Suppressor macrophage treated with lipopolysaccharide for 1 hour (primary cell): ENCODE data around the gene ZNF213.
"Not testable (repeated sequence)": the region's sequence is repeated elsewhere in the genome, so short reads cannot be mapped to it uniquely, and the experiment has no call there.

Experiments used
- DNase-seq, 3 donors: peaks; one replicate each; pipeline ENCODE4 v3.0.0-alpha.2; 2020 to 2022

Gene ZNF213

DNA sequence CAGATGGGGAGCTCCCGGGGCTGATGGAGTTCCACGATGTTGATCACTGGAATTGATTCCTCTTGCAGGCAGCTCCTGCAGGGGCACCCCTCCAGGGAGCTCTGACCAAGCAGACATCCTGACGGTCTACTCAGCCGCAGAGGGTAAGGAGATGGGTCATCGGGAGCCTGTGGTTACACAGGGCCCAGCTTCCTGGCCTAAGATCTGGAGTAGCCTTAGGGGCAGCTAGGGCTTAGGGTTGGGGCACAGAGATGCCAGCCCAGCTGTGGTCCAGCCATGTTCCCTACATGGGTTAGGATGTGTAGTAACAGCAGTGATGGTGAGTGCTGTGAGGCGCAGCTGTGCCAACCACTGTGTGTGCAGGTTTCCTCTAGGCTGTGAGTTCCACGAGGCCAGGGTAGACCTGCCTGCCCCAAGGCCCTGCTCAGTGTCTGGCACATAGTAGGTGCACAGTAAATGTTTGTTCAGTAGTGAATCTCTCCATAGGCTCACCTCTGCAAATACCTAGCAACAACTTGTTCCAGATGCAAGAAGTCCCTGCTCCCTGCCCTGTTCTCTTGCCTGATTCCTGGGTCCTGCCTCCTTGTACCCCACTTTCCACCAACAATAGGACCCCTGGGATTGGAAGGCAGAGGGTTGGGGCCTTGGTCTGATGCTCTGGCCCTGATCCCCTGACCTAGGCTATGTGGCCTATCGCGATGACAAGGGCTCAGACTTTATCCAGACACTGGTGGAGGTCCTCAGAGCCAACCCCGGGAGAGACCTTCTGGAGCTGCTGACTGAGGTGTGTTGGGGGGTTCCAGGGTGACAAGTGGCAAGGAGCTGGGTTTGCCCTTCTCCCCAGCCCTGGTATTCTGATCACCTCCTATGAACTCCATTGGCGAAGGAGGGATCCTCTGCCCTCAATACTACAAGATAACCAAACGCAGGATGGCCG is 13.7 kb downstream of the ZNF213 start:
- no peak for DNase-seq

DNA sequence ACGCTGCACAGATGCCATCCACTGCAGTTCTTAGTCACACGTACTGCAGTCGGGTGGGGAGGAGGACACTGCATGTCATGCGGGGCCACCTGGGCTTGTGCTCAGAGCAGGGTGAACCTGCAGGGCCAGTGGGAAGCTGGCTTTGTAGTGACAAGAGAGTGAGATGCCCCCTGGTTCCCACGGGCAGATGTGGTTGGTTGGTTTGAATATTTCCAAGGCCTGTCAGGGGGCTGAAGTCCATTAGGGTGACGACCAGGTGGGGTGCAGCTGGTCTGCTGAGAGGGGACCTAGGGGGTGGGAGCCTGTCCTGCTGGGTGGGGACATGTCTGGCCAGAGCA is 14.3 kb downstream of the ZNF213 start:
- no peak for DNase-seq

- DNase-seq, result peak; percentile 79 to 93 (median 86)
Observed at GRCh38 chr16:3149630-3150345, 15.0 kb downstream of the ZNF213 start.

- DNase-seq, result peak; percentile 98 to 99 (median 98)
Observed at GRCh38 chr16:3150346-3151218, 15.8 kb downstream of the ZNF213 start.

DNA sequence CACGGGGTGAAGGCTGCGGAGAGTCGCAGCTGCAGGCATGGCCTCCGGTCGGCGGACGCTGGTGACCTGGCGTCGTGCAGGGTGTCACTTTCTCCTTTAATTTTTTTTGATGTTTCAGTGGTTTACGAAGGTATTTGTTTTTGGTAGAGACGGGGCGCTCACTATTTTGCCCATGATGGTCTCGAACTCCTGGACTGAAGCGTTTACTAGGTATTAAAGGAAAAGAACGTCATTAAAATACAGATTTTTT is 17.1 kb downstream of the ZNF213 start:
- peak in 1 of 3 donors; percentile 21 for DNase-seq

- peak; percentile 87 to 92 (median 89) for DNase-seq
Observed at GRCh38 chr16:3152277-3152990, 17.6 kb downstream of the ZNF213 start.

GRCh38 chr16:3152991-3153368 is 18.2 kb downstream of the ZNF213 start:
- DNase-seq, result no peak

DNA sequence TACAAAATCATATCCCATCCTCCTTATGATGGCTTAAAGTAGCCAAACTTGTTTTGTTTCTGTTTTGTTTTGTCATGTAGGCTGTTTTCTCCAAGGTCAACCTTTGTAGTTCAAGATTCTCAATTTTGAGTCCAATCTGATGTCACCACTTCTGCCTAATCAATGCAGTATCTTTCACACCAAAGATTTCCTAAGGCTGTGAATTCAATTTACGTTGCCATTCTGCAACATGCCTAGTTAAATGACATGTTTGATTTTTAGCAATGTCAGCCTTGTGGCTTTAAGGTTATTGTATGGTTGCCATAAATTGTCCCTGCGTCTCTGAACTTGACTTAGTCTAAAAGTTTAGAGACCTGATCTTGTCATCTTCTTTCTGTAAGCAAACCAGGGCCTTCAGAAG is 20.4 kb downstream of the ZNF213 start:
- no peak for DNase-seq

GRCh38 chr16:3155972-3156371 is 21.1 kb downstream of the ZNF213 start:
- DNase-seq, result no peak

DNA sequence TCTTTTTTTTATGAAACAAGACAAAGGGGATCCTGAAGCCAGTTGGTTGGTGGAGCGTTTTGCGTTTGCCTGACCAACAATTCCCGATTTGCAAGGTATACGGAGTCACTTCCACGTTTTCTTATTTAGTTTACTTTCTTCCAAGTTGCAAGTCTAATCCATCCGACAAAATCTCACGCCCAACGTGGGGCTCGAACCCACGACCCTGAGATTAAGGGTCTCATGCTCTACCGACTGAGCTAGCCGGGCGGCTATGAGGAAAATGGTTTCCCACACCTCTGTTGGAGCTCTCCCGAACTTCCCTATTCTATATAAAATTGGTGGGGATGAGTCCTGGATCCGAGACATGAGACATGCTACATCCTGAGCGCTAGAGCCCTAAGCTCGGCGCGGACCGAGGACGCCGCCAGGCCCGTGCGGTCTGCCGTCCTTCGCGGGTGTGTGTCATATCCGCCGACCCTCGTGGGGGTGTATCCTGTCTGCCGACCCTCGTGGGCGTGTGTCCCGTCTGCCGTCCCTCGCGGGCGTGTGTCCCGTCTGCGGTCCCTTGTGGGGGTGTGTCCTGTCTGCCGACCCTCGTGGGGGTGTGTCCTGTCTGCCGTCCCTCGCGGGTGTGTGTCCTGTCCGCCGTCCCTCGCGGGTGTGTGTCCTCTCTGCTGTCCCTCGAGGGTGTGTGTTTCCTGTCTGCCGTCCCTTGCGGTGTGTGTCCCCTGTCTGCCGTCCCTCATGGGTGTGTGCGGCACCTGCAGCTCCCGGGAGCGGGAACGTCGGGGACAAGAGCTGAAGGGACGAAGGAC is 22.6 kb downstream of the ZNF213 start:
- peak; percentile 78 to 85 (median 79) for DNase-seq

DNA sequence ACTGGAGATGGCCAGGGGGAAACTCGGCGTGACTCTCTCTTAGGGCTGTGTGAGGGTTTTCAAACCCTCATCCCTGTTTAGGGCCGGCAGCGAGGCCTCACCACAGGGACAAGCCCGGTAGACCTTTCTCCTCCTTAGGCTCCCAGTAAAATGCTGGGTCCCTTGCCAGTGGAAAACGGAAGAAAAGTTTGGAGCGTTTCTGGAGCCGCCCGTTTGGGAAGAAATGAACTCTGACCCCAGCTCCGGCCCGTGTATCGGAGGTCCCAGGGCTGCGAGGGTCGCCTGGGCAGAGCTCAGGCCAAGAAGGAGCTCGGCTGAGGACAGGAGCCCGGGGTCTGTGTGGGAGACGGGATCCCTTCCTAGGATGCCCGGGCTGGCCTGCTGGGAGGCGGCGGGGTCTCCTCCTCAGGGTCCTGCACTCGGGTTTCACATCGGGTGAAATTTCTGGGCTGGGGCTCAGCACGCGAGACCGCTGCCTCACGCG is 23.2 kb downstream of the ZNF213 start:
- peak in 1 of 3 donors; percentile 31 for DNase-seq

GRCh38 chr16:3158510-3159314 is 23.9 kb downstream of the ZNF213 start:
- peak; percentile 80 to 88 (median 82) for DNase-seq

- no peak for DNase-seq
Observed at GRCh38 chr16:3161235-3162018, 26.6 kb downstream of the ZNF213 start.

DNA sequence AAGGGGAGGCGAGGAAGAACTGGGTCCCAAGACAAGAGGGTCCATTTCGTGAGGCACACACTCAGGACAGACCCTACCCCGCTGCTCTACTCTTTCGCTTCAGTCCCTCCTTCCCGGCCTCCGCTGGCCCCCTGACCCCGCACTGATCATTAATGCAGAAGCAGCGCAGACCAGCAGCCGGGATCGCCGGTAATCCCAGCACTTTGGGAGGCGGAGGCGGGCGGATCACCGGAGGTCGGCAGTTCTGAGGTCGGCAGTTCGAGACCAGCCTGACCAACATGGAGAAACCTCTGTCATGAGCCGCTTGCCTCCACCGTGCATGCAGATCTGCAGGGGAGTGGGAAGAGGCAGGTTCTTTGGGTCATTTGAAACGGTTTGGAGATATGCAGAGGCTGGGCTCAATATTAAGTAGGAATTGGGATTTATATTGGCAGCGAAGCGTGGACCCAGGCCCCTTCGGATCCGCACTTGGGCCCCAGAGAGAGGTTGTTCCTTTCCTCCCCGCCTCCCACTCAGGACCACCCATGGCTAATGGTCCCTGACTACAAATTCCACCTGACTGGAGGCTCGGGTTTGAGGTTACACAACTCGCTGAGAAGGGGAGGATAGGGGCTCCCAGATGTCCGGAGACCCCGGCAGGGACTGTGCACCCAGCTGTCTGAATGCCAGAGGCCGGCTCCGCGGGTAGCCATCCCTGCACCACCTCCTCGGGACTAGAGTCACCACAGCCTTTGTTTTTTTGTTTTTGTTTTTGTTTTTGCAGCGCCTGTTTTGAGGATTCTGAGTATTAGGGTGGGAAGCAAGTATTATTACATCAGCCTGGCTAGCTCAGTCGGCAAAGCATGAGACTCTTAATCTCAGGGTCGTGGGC is 29.5 kb downstream of the ZNF213 start:
- DNase-seq, result no peak

GRCh38 chr16:3165111-3165822 is 30.4 kb downstream of the ZNF213 start:
- DNase-seq, result no peak

DNA sequence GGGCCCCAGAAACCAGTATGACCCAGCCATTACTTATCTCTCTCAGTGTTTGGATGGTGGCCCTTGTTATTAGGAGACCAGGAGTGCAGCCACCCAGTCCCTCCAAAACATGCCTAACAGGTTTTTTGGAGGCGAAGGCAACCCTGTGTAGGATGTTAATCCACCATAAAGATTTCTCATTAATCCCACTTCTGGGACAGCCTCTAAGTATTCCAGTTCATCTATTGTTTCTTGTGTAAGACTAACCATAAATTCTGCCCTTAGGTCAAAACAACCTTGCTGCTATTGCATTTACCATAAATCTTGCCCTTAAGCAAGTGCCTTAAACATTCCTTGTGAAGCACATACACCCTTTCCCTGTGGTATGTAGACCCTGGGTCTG is 31.7 kb downstream of the ZNF213 start:
- DNase-seq, result no peak

DNA sequence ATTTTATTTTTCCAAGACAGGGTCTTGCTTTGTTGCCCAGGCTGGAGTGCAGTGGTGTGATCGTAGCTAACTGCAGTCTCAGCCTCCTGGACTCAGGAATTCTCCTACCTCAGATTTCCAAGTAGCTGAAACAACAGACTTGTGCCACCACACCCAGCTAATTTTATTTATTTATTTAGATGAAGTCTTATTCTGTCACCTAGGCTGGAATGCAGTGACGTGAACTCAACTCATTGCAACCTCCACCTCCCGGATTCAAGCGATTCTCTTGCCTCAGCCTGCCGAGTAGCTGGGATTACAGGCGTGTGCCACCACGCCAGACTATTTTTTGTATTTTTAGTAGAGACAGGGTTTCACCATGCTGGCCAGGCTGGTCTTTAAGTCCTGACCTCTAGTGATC is 33.9 kb downstream of the ZNF213 start:
- not testable (repeated sequence) for DNase-seq

- DNase-seq, result no peak
Observed at GRCh38 chr16:3170440-3171180, 35.8 kb downstream of the ZNF213 start.
